ENCODE results near the gene SIGLEC14. TPM values are rescaled to one million over a fixed set of nuclear protein-coding genes. Genes with fewer than 3 reads are reported as not detected.

SIGLEC14 gene
- total RNA-seq, 1 donor from 2014 or later = not detected

GRCh38 chr19:51668216-51668615 is 21.6 kb upstream of the SIGLEC14 start:
- Histone ChIP-seq H3K9me3 (ENCODE audit: insufficient read depth, low read depth, low read length) (no peaks in the 10 kb centered on the region), H3K4me3 (ENCODE audit: insufficient read depth, low read depth, low read length) (no peak overlapping the region), H3K4me2 (ENCODE audit: low read length) (no peak overlapping the region), H4K20me1 (ENCODE audit: insufficient read depth, low read length) (no peaks in the 10 kb centered on the region), H2AFZ (ENCODE audit: low read depth, low read length) (no peak overlapping the region), H3K36me3 (ENCODE audit: insufficient read depth, low read length) (no peaks in the 10 kb centered on the region), H3K79me2 (ENCODE audit: insufficient read depth, low read length) (no peaks in the 10 kb centered on the region), H3K27me3 (ENCODE audit: insufficient read depth, low read length) (no peaks in the 10 kb centered on the region), H3K4me1 (ENCODE audit: insufficient read depth, low read length) (no peaks in the 10 kb centered on the region), H3K27ac (ENCODE audit: low read depth, low read length) (no peak overlapping the region), H3K9ac (ENCODE audit: low read length) (no peak overlapping the region)
- Mint-ChIP-seq H3K4me3 (ENCODE audit: unreplicated experiment) (no peak overlapping the region), H3K36me3 (ENCODE audit: low read depth, unreplicated experiment) (no peaks in the 10 kb centered on the region), H3K27ac (ENCODE audit: unreplicated experiment) (no peak overlapping the region), H3K4me1 (ENCODE audit: low read depth, unreplicated experiment) (no peaks in the 10 kb centered on the region), H3K27me3 (ENCODE audit: low read depth, unreplicated experiment) (peaks cover 20% of the 10 kb centered on the region), H3K9me3 (ENCODE audit: unreplicated experiment) (peaks cover 3% of the 10 kb centered on the region)
- no peak for FAIRE-seq
- no peak for DNase-seq (ENCODE audit: low read depth)
- TF ChIP-seq EZH2 (IDR thresholded peaks at IDR 0.05; ENCODE audit: insufficient read depth, low read length) = no peak
- TF ChIP-seq, protein P1, sequence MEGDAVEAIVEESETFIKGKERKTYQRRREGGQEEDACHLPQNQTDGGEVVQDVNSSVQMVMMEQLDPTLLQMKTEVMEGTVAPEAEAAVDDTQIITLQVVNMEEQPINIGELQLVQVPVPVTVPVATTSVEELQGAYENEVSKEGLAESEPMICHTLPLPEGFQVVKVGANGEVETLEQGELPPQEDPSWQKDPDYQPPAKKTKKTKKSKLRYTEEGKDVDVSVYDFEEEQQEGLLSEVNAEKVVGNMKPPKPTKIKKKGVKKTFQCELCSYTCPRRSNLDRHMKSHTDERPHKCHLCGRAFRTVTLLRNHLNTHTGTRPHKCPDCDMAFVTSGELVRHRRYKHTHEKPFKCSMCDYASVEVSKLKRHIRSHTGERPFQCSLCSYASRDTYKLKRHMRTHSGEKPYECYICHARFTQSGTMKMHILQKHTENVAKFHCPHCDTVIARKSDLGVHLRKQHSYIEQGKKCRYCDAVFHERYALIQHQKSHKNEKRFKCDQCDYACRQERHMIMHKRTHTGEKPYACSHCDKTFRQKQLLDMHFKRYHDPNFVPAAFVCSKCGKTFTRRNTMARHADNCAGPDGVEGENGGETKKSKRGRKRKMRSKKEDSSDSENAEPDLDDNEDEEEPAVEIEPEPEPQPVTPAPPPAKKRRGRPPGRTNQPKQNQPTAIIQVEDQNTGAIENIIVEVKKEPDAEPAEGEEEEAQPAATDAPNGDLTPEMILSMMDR (IDR thresholded peaks at IDR 0.05; ENCODE audit: insufficient read depth, low read depth, low read length) = no peak

GRCh38 chr19:51664997-51665396 is 18.4 kb upstream of the SIGLEC14 start:
- no peaks in the 10 kb centered on the region for H3K9me3 ChIP-seq (ENCODE audit: insufficient read depth, low read depth, low read length)
- no peak for DNase-seq (ENCODE audit: low read depth)

GRCh38 chr19:51664131-51664530 is 17.5 kb upstream of the SIGLEC14 start:
- H3K4me2 ChIP-seq (ENCODE audit: low read length) = no peak overlapping the region
- DNase-seq (ENCODE audit: low read depth) (no peak), FAIRE-seq (no peak)
- TF ChIP-seq EZH2 (IDR thresholded peaks at IDR 0.05; ENCODE audit: insufficient read depth, low read length) = no peak
- TF ChIP-seq, protein P1 (IDR thresholded peaks at IDR 0.05; ENCODE audit: insufficient read depth, low read depth, low read length) = no peak
- H4K20me1 ChIP-seq (ENCODE audit: insufficient read depth, low read length) = no peaks in the 10 kb centered on the region
- peaks cover 3% of the 10 kb centered on the region for H3K9me3 Mint-ChIP-seq (ENCODE audit: unreplicated experiment)
- H3K9ac ChIP-seq (ENCODE audit: low read length) = no peak overlapping the region
- no peaks in the 10 kb centered on the region for H3K79me2 ChIP-seq (ENCODE audit: insufficient read depth, low read length)
- H3K27me3 ChIP-seq (ENCODE audit: insufficient read depth, low read length) = no peaks in the 10 kb centered on the region
- no peaks in the 10 kb centered on the region for H3K4me1 ChIP-seq (ENCODE audit: insufficient read depth, low read length)
- no peak overlapping the region for H3K4me3 ChIP-seq (ENCODE audit: insufficient read depth, low read depth, low read length)
- H3K27ac Mint-ChIP-seq (ENCODE audit: unreplicated experiment) = no peak overlapping the region
- H3K27me3 Mint-ChIP-seq (ENCODE audit: low read depth, unreplicated experiment) = peaks cover 31% of the 10 kb centered on the region
- no peaks in the 10 kb centered on the region for H3K9me3 ChIP-seq (ENCODE audit: insufficient read depth, low read depth, low read length)
- H2AFZ ChIP-seq (ENCODE audit: low read depth, low read length) = no peak overlapping the region
- no peak overlapping the region for H3K4me3 Mint-ChIP-seq (ENCODE audit: unreplicated experiment)
- H3K4me1 Mint-ChIP-seq (ENCODE audit: low read depth, unreplicated experiment) = no peaks in the 10 kb centered on the region
- H3K27ac ChIP-seq (ENCODE audit: low read depth, low read length) = no peak overlapping the region
- no peaks in the 10 kb centered on the region for H3K36me3 ChIP-seq (ENCODE audit: insufficient read depth, low read length)
- no peaks in the 10 kb centered on the region for H3K36me3 Mint-ChIP-seq (ENCODE audit: low read depth, unreplicated experiment)

More at GRCh38 chr19:51664997-51665396, 18.4 kb upstream of the SIGLEC14 start:
- TF ChIP-seq, protein P1 (IDR thresholded peaks at IDR 0.05; ENCODE audit: insufficient read depth, low read depth, low read length) = no peak
- TF ChIP-seq EZH2 (IDR thresholded peaks at IDR 0.05; ENCODE audit: insufficient read depth, low read length) = no peak
- H3K4me1 ChIP-seq (ENCODE audit: insufficient read depth, low read length) = no peaks in the 10 kb centered on the region
- H3K27ac ChIP-seq (ENCODE audit: low read depth, low read length) = no peak overlapping the region
- H3K9ac ChIP-seq (ENCODE audit: low read length) = no peak overlapping the region
- H3K27me3 Mint-ChIP-seq (ENCODE audit: low read depth, unreplicated experiment) = peaks cover 27% of the 10 kb centered on the region
- H3K36me3 Mint-ChIP-seq (ENCODE audit: low read depth, unreplicated experiment) = no peaks in the 10 kb centered on the region
- FAIRE-seq = no peak
- no peak overlapping the region for H3K4me2 ChIP-seq (ENCODE audit: low read length)
- no peak overlapping the region for H3K27ac Mint-ChIP-seq (ENCODE audit: unreplicated experiment)
- no peak overlapping the region for H3K4me3 ChIP-seq (ENCODE audit: insufficient read depth, low read depth, low read length)
- no peaks in the 10 kb centered on the region for H3K36me3 ChIP-seq (ENCODE audit: insufficient read depth, low read length)
- no peaks in the 10 kb centered on the region for H4K20me1 ChIP-seq (ENCODE audit: insufficient read depth, low read length)
- H2AFZ ChIP-seq (ENCODE audit: low read depth, low read length) = no peak overlapping the region
- H3K79me2 ChIP-seq (ENCODE audit: insufficient read depth, low read length) = no peaks in the 10 kb centered on the region
- no peaks in the 10 kb centered on the region for H3K27me3 ChIP-seq (ENCODE audit: insufficient read depth, low read length)
- peaks cover 3% of the 10 kb centered on the region for H3K9me3 Mint-ChIP-seq (ENCODE audit: unreplicated experiment)
- no peak overlapping the region for H3K4me3 Mint-ChIP-seq (ENCODE audit: unreplicated experiment)
- no peaks in the 10 kb centered on the region for H3K4me1 Mint-ChIP-seq (ENCODE audit: low read depth, unreplicated experiment)

Data from astrocyte (in vitro differentiated cells and primary cell).